Mesenchymal stem cell (in vitro differentiated cells and primary cell): ENCODE data around the gene NOTUM.

Source experiments
- DNase-seq: peaks from one replicate; pipeline ENCODE4 v3.0.0-alpha.2; 2013
- H2AFZ ChIP-seq: one replicate; pipeline ENCODE4 v1.6.1; 2013; ENCODE audit warnings: low read depth, mild to moderate bottlenecking, control low read depth, inconsistent platforms, low read length, moderate library complexity
- H2AK5ac ChIP-seq: 2 replicates; pipeline ENCODE4 v1.6.1; 2013; ENCODE audit warnings: low read length, moderate library complexity, mild to moderate bottlenecking, inconsistent platforms; ENCODE audit not compliant: severe bottlenecking
- H2BK120ac ChIP-seq: one replicate; pipeline ENCODE4 v1.6.1; 2013; ENCODE audit warnings: low read depth, mild to moderate bottlenecking, inconsistent platforms, low read length, moderate library complexity
- H2BK12ac ChIP-seq, 2 experiments: one replicate each; pipeline ENCODE4 v1.6.1; 2013; ENCODE audit warnings: inconsistent platforms in 2 of 2, low read length in 2 of 2, mild to moderate bottlenecking in 2 of 2, moderate library complexity in 2 of 2, control low read depth in 1 of 2
- H2BK15ac ChIP-seq: one replicate; pipeline ENCODE4 v1.6.1; 2013; ENCODE audit warnings: mild to moderate bottlenecking, low read depth, inconsistent platforms; ENCODE audit not compliant: poor library complexity, severe bottlenecking
- H2BK5ac ChIP-seq: 2 replicates; pipeline ENCODE4 v1.6.1; 2013; ENCODE audit warnings: low read depth, mild to moderate bottlenecking, low read length, control low read depth, inconsistent platforms; ENCODE audit not compliant: poor library complexity, severe bottlenecking
- H3K14ac ChIP-seq, 2 experiments: one replicate each; pipeline ENCODE4 v1.6.1; 2013; ENCODE audit warnings: inconsistent platforms in 2 of 2, low read length in 2 of 2, control low read depth in 1 of 2, mild to moderate bottlenecking in 1 of 2, moderate library complexity in 1 of 2
- H3K18ac ChIP-seq, 2 experiments: one replicate each; pipeline ENCODE4 v1.6.1; 2013; ENCODE audit warnings: inconsistent platforms in 2 of 2, low read length in 2 of 2, control low read depth in 1 of 2, low read depth in 1 of 2, mild to moderate bottlenecking in 1 of 2
- H3K23ac ChIP-seq, 2 experiments: one replicate each; pipeline ENCODE4 v1.6.1; 2013; ENCODE audit warnings: inconsistent platforms in 2 of 2, low read length in 2 of 2, mild to moderate bottlenecking in 2 of 2, moderate library complexity in 2 of 2, control low read depth in 1 of 2
- H3K27ac ChIP-seq: 2 replicates; pipeline ENCODE4 v1.5.1; 2013; ENCODE audit warnings: mild to moderate bottlenecking, moderate library complexity, low read length, control low read depth, inconsistent platforms; ENCODE audit not compliant: poor library complexity, severe bottlenecking
- H3K27me3 ChIP-seq, 2 experiments: 2 replicates each; pipeline versions ENCODE4 v1.6.1 to v1.7.0; 2013; ENCODE audit warnings: low read length in 2 of 2, mild to moderate bottlenecking in 2 of 2, moderate library complexity in 2 of 2, control low read depth in 1 of 2, inconsistent platforms in 1 of 2; ENCODE audit not compliant: control insufficient read depth in 1 of 2, insufficient read depth in 1 of 2
- H3K36me3 ChIP-seq, 2 experiments: 2 replicates each; pipeline versions ENCODE4 v1.6.1 to v1.7.0; 2013; ENCODE audit warnings: low read length in 2 of 2, control low read depth in 1 of 2, inconsistent platforms in 1 of 2, low read depth in 1 of 2, mild to moderate bottlenecking in 1 of 2; ENCODE audit not compliant: insufficient read depth in 2 of 2, control insufficient read depth in 1 of 2
- H3K4ac ChIP-seq, 2 experiments: one replicate each; pipeline ENCODE4 v1.6.1; 2013; ENCODE audit warnings: inconsistent platforms in 2 of 2, low read length in 2 of 2, mild to moderate bottlenecking in 2 of 2, moderate library complexity in 2 of 2, control low read depth in 1 of 2, low read depth in 1 of 2
- H3K4me1 ChIP-seq: 2 replicates; pipeline ENCODE4 v1.6.1; 2013; ENCODE audit warnings: low read depth, low read length, control low read depth; ENCODE audit not compliant: control insufficient read depth, insufficient read depth
- H3K4me2 ChIP-seq: 2 replicates; pipeline ENCODE4 v1.6.1; 2013; ENCODE audit warnings: low read length, mild to moderate bottlenecking, inconsistent platforms; ENCODE audit not compliant: poor library complexity, severe bottlenecking
- H3K4me3 ChIP-seq, 2 experiments: 2 replicates each; pipeline versions ENCODE4 v1.5.1 to v1.7.0; 2013; ENCODE audit warnings: low read length in 2 of 2, mild to moderate bottlenecking in 2 of 2, control low read depth in 1 of 2, low read depth in 1 of 2; ENCODE audit not compliant: insufficient read depth in 1 of 2
- H3K79me1 ChIP-seq: replicated peaks from 2 replicates; pipeline ENCODE4 v1.6.1; 2013; ENCODE audit warnings: mild to moderate bottlenecking, control low read depth, low read length, inconsistent platforms; ENCODE audit not compliant: poor library complexity, severe bottlenecking
- H3K9ac ChIP-seq: 2 replicates; pipeline ENCODE4 v1.7.0; 2013; ENCODE audit warnings: mild to moderate bottlenecking, low read length, moderate library complexity
- H3K9me3 ChIP-seq: 2 replicates; pipeline ENCODE4 v1.7.0; 2013; ENCODE audit warnings: mild to moderate bottlenecking, low read length; ENCODE audit not compliant: control insufficient read depth
- H4K8ac ChIP-seq: one replicate; pipeline ENCODE4 v1.6.1; 2013; ENCODE audit warnings: inconsistent platforms, mild to moderate bottlenecking, low read length, moderate library complexity
- H4K91ac ChIP-seq: one replicate; pipeline ENCODE4 v1.6.1; 2013; ENCODE audit warnings: mild to moderate bottlenecking, low read length, inconsistent platforms
- WGBS: methylation state at CpG from one replicate; pipeline ENCODE4 v1.1.7; 2013; ENCODE audit warnings: mixed read lengths; 5-methylcytosine and 5-hydroxymethylcytosine counted together

The NOTUM gene

GRCh38 chr17:81907219-81908145 is 53.5 kb downstream of the NOTUM start:
- Histone ChIP-seq H2AFZ (no peak overlapping the region), H2BK5ac (no peak overlapping the region), H2BK15ac (no peak overlapping the region), H2BK120ac (no peak overlapping the region), H3K18ac (no peak overlapping the region), H3K36me3 (peaks cover 31 to 76% of the 10 kb centered on the region in 2 experiments), H3K4me3 (no peak overlapping the region), H3K27ac (no peak overlapping the region), H2BK12ac (no peak overlapping the region), H3K4me2 (no peak overlapping the region), H3K14ac (no peak overlapping the region), H3K23ac (no peak overlapping the region), H3K9ac (no peak overlapping the region), H3K27me3 (no peaks in the 10 kb centered on the region), H4K91ac (no peak overlapping the region), H3K4me1 (peaks cover 21% of the 10 kb centered on the region), H2AK5ac (no peak overlapping the region), H4K8ac (no peak overlapping the region), H3K79me1 (peaks cover 11% of the 10 kb centered on the region), H3K9me3 (no peaks in the 10 kb centered on the region), H3K4ac (no peak overlapping the region)
- no peak for DNase-seq
- WGBS = 97% methylated on average over 23 of the region's 26 CpGs

- 98% methylated on average over 15 of the region's 15 CpGs for WGBS
- H3K36me3 ChIP-seq = peaks cover 22 to 70% of the 10 kb centered on the region in 2 experiments
- no peak overlapping the region for H3K18ac ChIP-seq
- no peak overlapping the region for H3K4me3 ChIP-seq
- H3K9me3 ChIP-seq = no peaks in the 10 kb centered on the region
- no peak overlapping the region for H4K8ac ChIP-seq
- no peak overlapping the region for H3K14ac ChIP-seq
- H3K9ac ChIP-seq = no peak overlapping the region
- no peak overlapping the region for H4K91ac ChIP-seq
- H3K4me2 ChIP-seq = no peak overlapping the region
- peaks cover 0 to 2% of the 10 kb centered on the region in 2 experiments for H3K27me3 ChIP-seq
- H3K4me1 ChIP-seq = peaks cover 28% of the 10 kb centered on the region
- DNase-seq = no peak
- no peak overlapping the region for H3K4ac ChIP-seq
- no peak overlapping the region for H2AK5ac ChIP-seq
- no peak overlapping the region for H3K23ac ChIP-seq
- no peak overlapping the region for H2BK15ac ChIP-seq
- H3K27ac ChIP-seq = no peak overlapping the region
- H3K79me1 ChIP-seq = peaks cover 11% of the 10 kb centered on the region
- no peak overlapping the region for H2BK120ac ChIP-seq
- H2AFZ ChIP-seq = no peak overlapping the region
- no peak overlapping the region for H2BK5ac ChIP-seq
- H2BK12ac ChIP-seq = no peak overlapping the region
Measured at GRCh38 chr17:81906476-81907218, 54.3 kb downstream of the NOTUM start.

GRCh38 chr17:81905993-81906392 is 55.0 kb downstream of the NOTUM start:
- Histone ChIP-seq H3K14ac (no peak overlapping the region), H3K18ac (no peak overlapping the region), H2BK12ac (no peak overlapping the region), H3K79me1 (peaks cover 15% of the 10 kb centered on the region), H2AK5ac (no peak overlapping the region), H3K9me3 (no peaks in the 10 kb centered on the region), H3K9ac (no peak overlapping the region), H3K27ac (no peak overlapping the region), H3K4me1 (peaks cover 29% of the 10 kb centered on the region), H3K4me3 (no peak overlapping the region), H2BK120ac (no peak overlapping the region), H3K4me2 (no peak overlapping the region), H3K27me3 (peaks cover 0 to 8% of the 10 kb centered on the region in 2 experiments), H4K91ac (no peak overlapping the region), H3K36me3 (peaks cover 25 to 76% of the 10 kb centered on the region in 2 experiments), H3K23ac (no peak overlapping the region), H3K4ac (no peak overlapping the region), H4K8ac (no peak overlapping the region), H2BK15ac (no peak overlapping the region), H2BK5ac (no peak overlapping the region), H2AFZ (no peak overlapping the region)
- 97% methylated on average over 10 of the region's 10 CpGs for WGBS
- no peak for DNase-seq

- no peak overlapping the region for H2BK120ac ChIP-seq
- H3K4me1 ChIP-seq = peaks cover 29% of the 10 kb centered on the region
- H3K79me1 ChIP-seq = peaks cover 15% of the 10 kb centered on the region
- H3K27ac ChIP-seq = no peak overlapping the region
- H3K18ac ChIP-seq = no peak overlapping the region
- no peak overlapping the region for H4K8ac ChIP-seq
- H3K36me3 ChIP-seq = peaks cover 30 to 80% of the 10 kb centered on the region in 2 experiments
- no peak overlapping the region for H2BK15ac ChIP-seq
- no peak overlapping the region for H3K9ac ChIP-seq
- no peak overlapping the region for H2AK5ac ChIP-seq
- no peak overlapping the region for H2BK5ac ChIP-seq
- no peak overlapping the region for H2AFZ ChIP-seq
- no peak overlapping the region for H2BK12ac ChIP-seq
- WGBS = 96% methylated on average over 16 of the region's 16 CpGs
- H3K4me2 ChIP-seq = no peak overlapping the region
- H3K14ac ChIP-seq = no peak overlapping the region
- H3K9me3 ChIP-seq = no peaks in the 10 kb centered on the region
- peaks cover 0 to 8% of the 10 kb centered on the region in 2 experiments for H3K27me3 ChIP-seq
- no peak overlapping the region for H3K4me3 ChIP-seq
- DNase-seq = no peak
- H4K91ac ChIP-seq = no peak overlapping the region
- no peak overlapping the region for H3K4ac ChIP-seq
- no peak overlapping the region for H3K23ac ChIP-seq
Measured at GRCh38 chr17:81905424-81905875, 55.5 kb downstream of the NOTUM start.
